Measurements from ENCODE around the gene DDAH2.

DDAH2 gene

DNA sequence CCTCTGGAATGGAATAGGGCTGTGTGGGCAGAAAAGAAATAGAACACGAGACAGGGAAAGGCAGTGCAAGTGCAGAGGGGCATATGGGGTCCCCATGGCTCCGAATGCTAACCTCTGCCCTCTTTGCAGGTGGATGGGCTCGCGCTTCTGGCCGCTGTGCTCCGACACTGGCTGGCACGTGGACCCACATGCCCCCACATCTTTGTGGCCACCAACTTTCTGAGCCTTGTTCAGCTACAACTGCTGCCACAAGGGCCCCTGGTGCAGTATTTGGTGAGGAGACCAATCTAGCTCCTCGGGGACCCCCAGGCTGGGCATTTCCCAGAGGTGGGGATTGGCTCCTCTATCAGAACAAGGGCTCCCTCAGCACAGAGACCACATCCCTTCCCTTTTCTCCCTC is 32.2 kb upstream of the DDAH2 start:
- no peak for DNase-seq (ENCODE audit: low spot score)

DNA sequence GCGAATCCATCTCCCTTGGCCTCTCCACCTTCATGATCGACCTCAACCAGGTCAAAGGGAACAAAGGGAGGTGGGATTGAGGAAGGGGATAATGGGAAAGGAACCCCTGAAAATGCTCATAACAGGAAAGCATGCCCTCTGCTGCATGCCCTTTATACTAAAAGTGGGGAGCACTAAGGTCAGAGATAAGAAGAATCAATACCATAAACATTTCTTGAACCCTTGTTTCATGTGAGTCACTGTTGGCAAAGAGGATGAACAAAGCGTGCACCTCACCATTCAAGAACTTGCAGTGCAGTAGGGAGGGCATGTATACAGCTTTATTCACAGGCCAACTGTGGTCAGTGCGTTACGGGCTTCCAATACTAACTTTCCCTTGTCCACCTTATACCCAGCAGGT is 31.7 kb upstream of the DDAH2 start:
- no peak for DNase-seq (ENCODE audit: low spot score)

DNA sequence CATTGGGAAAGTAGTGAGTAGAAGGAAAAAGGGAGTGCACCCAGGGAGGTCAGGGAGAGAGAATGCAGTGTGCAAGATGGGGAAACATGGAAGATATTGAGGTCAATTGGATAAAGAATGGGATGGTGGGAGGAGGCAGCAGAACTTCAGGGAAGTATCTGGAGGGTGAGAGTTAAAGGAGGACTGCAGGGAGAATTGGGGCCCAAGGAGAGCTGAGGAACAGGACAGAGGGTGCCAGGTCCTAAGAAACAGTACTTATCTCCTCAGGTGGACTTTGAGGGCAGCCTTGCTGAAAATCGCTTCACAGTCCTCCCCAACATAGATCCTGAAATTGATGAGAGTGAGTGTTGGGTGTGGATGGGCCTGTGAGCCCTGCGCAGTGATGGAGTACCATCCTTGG is 29.2 kb upstream of the DDAH2 start:
- DNase-seq (ENCODE audit: low spot score): no peak

DNA sequence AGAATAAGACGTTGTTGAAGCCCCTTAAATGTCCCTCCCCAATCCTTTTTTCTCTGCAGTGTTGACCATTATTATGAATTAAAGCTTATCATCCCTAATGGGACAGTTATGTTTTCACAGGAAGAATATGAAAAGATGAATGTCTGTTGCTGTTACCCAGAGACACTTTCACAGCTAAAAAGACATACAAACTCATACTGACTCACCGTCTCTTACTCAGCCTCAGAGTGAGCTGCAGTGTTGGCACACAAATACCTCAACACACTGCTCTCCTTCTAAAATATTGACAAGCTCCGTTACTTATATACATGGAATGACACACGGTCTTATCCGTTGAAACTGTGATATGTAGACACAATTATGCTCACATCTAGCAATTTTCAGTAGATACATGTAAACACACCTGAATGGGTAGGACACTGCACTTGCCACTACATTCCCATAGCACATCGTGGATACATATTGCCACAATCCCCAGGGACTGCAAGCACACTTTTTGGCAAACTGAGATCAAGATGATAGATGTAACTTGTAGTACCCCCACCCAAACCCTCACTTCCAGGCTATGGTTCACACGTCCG is 23.7 kb upstream of the DDAH2 start:
- DNase-seq (ENCODE audit: low spot score): no peak

DNA sequence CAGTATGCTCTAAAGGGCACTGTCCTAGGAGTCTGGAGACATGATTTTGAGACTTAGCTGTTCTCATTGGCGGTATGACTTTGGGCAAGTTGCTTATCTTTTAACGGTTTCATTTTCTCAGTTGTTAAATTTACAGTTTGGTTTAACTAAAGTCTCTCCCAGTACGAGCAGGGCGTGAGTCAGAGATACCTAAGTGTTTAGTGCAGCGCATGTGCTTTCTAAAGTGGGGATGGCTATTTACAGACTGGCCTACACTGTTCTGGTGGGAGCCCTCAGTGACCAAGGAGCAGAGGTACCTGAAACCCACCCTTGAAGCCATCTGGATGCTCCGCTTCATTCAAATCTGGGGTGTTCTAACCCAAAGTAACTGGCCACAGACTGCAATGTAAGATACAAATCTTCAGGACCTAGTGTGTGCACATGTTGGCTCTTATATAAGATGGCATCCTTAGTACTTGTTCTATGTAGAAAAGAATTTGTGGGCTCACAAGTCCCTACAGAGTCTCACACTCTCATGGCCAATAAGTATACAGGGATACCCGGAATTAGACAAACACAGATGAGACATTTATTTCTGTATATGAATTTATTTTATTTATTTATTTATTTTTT is 21.4 kb upstream of the DDAH2 start:
- no peak for DNase-seq (ENCODE audit: low spot score)

DNA sequence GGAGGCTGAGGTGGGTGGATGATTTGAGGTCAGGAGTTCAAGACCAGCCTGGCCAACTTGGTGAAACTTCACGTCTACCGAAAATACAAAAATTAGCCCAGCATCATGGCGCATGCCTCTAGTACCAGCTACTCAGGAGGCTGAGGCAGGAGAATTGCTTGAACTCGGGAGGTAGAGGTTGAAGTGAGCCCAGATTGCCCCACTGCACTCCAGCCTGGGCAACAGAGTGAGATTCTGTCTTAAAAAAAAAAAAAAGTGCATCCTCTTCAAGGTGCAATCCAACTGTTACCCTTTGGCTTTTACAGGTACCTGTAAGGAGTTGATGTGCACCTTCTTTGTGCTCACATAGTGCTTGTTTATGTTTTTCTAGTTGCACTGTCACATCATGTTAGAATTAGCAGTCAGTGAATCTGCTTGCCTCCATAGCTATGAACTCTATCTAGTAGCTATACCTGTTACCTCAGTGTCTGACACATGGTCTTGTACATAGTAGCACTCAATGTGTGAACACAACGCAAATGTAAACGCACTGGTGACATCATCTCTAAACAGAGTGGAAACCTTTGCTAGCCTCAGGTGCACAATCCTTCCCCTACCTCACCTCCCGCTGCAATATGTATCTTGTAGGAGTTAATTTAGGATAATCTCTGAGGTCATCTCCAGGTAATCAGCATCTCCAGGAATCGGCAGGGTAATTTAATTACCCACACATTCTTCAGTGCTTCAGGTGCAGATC is 20.4 kb upstream of the DDAH2 start:
- no peak for DNase-seq (ENCODE audit: low spot score)

DNA sequence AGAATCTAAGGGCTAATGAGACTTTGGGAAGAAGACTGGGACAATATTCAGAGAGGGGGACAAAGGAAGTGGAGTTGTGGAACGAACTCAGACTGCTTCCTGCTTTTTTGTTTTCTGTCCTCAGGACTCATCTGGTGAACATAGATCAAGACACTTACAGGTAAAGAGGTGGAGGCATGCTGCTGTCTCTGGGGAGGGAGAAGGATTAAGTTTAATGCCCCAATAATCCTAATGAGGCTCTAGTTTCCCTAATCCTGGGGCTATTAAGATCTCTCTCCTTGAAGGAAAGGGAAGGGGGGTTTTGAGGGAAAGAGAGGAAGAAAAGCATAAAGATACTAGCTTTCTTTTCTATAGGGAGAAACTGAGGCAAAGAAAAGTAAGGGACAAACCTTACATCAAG is 15.3 kb upstream of the DDAH2 start:
- no peak for DNase-seq (ENCODE audit: low spot score)

DNA sequence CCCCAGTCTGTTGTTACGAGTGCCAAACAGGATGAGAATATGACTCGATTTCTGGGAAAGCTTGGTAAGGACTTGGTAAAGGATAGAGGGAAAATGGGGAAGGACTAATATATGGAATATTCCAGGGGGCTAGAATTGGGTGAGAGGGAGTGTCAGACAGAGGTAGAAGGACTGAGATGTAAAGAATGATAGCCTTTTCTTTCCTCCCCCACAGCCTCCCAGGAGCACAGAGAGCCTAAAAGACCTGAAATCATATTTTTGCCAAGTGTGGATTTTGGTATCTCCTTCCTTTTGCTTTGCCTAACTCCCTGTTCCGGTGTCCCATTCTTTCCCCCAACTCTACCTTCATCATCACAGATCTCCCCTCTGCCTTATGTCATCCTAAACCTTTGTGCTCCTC is 13.8 kb upstream of the DDAH2 start:
- no peak for DNase-seq (ENCODE audit: low spot score)

DNA sequence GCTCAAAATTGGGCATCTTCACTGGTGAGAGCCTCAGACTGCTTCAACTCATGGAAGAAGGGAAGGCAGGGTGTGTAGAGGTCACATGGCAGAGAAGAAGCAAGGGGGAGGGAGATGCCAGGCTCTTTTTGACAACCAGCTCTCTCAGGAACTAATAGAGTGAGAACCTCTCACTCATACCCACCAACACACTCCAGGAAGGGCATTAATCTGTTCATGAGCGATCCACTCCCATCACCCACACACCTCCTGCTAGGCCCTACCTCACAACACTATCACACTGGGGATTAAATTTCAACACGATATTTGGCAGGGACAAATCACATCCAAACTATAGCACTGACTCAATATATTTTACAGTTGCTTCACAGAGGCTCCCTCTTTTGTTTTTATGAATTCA is 12.7 kb upstream of the DDAH2 start:
- DNase-seq (ENCODE audit: low spot score): no peak

DNA sequence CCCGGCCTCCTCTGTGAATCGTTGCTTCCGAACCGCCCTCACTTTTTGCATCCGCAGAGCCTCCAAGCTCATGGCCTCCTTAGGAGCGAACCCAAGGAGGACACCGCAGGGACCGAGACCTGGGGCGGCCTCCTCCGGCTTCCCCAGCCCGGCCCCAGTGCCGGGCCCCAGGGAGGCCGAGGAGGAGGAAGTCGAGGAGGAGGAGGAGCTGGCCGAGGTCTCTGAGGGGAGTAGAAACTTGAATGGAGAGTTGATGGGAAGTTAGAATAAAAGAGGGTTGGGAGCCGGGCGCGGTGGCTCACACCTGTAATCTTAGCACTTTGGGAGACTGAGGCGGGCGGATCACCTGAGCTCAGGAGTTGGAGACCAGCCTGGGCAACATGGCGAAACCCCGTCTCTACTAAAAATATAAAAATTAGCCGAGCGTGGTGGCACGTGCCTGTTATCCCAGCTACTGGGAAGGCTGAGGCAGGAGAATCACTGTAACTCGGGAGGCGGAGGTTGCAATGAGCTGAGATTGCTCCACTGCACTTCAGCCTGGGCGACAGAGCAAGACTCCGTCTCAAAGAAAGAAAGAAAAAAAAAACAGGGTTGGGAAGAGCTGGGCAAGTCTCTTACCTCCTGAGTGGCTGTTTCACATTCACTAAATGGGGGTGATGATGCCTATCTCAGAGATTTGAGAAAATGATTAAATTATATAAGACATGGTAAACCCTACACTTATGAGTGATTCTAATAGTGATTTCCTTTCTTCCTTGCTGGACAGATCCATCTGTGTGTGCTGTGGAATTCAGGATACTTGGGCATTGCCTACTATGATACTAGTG is 11.5 kb upstream of the DDAH2 start:
- no peak for DNase-seq (ENCODE audit: low spot score)

DNA sequence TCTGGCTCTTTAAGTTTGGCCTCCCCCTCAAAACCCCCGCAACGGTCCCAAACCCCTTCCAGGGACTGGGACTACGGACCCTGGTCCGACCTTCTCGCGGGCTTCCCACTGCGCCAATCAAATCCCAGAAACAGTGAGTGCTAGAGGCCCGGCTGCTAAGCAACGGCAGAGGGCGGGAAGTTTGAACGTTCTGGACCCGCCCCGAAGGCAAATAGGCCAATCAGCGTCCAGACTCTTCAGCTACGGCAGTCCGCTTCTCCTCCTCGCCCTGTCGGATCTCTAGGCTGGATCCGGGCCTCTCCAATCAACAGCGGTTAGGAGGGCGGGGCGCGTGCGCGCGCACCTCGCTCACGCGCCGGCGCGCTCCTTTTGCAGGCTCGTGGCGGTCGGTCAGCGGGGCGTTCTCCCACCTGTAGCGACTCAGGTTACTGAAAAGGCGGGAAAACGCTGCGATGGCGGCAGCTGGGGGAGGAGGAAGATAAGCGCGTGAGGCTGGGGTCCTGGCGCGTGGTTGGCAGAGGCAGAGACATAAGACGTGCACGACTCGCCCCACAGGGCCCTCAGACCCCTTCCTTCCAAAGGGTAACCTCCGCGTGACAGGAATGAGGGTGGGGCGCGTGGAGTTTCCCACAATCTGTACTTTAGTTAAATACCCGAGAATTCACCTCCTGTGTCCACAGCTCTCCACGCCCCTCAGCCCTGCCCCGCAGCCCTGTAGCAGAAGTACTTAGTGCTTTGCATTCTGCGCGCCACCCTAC is 10.7 kb upstream of the DDAH2 start, which contains the start of gene MSH5:
TSS of gene MSH5 (plus strand) at position 367 of the 758 bp plus-strand sequence. CDS start 462 bp downstream, outside the sequence.
- peak; percentile 98 for DNase-seq (ENCODE audit: low spot score)

DNA sequence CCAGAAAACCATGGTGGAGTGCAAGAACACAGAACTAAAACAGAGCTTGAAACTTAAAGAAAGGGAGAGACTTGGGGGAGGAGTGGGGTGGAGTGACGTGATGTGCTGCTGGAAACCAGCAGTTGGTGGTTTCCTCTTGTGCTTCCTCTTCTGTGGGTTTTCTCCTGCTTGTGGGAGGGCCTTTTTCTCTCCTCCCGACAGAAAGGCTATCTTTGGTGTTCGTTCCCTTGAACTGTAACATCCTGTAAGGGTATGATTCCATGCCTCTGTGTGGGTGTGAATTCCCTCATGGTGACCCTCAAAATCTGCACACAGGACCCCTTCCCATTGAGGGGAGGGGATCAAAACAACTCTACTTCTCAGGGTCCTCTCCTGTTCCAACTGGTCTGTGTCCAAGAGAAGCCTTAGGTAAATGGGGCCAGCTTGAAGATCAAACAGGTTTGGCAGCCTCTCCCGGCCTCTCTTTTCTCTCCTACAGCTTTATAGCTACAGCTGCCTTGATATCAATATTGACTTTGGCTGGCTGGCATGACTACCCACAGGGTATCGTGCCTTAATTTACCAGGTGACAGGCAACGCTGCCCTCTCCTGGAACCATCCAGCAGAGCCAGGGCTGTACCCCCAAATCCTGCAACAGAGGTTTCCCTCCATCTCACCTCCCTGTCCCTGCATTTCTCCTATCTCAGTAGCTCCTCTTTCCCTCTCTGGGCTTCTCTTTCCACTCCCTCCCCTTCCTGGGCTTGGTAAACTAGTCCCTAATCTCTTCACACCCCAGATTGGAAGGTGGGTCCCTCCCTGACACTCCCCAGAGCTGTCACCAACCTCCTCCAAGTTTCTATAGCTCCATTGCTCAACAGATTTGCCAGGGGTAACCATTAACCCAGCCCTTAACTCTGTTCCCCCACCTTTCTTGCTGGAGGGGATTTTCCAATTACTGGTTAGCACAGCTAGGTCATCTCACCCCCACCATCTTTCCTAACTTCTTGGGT is 9.2 kb upstream of the DDAH2 start:
- DNase-seq (ENCODE audit: low spot score): no peak

DNA sequence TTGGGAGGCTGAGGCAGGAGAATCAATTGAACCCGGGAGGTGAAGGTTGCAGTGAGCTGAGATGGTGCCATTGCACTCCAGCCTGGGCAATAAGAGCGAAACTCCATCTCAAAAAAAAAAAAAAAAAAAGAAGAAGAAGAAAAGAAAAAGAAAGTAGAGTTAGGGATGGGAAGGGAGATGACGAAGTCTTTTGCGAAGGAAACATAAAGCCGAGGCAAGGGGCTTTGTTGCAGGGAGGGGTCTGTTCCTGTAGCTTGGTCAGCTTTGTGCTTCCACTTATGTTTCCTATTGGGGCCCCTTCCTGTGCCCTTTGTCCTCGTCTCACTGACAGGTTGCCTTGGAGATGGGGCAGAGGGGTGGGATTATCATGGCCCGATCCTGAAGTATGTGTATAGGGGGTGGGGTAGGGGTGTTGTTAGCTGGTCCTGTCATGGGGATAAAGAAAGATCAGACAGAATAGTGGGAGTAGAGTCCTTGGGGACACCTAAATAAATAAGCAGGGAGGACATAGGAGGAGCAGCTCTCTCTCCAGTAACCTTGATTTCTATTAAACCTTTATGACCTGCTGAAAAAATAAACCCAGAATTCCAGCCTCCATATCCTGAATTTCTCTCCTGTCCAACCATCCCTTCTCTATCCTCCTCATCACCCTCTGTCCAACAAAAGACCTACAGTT is 8.4 kb upstream of the DDAH2 start:
- DNase-seq (ENCODE audit: low spot score): peak; percentile 73

DNA sequence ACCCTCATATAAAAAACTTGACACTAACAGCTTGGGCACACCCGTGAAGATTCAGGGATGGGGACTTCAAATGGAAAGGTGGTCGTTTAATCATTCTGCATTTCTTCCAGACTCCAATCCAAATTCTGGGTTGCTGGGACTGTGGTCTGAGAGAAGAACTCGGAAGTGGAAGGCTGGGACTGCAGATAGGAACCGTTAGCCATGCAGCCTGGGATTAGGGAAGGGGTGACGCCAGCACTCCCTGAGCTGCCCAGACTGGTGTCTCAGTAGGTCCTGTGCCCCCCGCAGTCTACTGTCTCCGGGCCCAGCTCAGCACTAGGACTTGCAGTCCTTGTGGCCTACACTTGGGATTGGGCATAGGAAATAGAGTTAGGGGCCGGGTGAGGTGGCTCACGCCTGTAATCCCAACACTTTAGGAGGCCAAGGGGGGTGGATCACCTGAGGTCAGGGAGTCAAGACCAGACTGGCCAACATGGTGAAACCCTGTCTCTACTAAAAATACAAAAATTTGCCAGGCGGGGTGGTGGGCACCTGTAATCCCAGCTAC is 7.7 kb upstream of the DDAH2 start:
- no peak for DNase-seq (ENCODE audit: low spot score)

DNA sequence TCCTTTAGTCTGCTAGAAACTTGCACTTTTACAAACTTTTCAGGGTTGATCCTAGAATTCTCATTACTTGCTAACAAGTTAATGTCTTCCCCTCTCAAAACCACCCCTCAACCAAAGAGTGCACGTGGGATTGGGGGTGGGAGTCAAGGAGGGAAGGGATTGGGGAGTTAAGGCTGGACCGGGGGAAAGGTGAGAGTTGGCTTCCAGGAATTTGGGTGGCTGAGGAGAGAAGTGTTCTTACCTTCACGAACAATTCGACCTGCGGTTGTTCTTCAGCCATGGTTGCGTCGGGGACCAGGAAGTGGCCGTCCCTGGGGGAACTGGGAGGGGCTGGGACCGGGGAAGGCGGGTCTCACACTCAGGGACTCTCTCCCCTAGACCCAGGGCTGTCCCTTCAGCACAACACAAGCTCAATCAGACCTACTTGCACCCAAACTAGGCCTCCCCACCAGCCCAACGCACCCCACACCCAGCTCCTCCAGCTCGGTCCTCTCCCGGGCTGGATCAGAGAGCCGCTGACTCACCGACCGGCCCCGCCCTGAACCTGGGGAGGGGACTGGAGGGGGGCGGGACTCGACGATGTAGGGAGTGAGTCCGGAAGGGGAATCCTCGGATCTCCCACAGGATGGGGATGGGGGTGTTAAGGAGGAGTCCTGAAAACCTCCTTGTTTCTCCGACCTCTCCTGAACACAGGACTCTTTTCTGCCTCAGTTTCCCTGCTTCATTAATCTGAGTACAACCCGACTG is 7.1 kb upstream of the DDAH2 start, which contains the start of gene CLIC1:
TSS of gene CLIC1 (minus strand) at position 510 of the 747 bp plus-strand sequence. CDS start at position 280, 230 bp downstream.
- peak; percentile 77 for DNase-seq (ENCODE audit: low spot score)

DNA sequence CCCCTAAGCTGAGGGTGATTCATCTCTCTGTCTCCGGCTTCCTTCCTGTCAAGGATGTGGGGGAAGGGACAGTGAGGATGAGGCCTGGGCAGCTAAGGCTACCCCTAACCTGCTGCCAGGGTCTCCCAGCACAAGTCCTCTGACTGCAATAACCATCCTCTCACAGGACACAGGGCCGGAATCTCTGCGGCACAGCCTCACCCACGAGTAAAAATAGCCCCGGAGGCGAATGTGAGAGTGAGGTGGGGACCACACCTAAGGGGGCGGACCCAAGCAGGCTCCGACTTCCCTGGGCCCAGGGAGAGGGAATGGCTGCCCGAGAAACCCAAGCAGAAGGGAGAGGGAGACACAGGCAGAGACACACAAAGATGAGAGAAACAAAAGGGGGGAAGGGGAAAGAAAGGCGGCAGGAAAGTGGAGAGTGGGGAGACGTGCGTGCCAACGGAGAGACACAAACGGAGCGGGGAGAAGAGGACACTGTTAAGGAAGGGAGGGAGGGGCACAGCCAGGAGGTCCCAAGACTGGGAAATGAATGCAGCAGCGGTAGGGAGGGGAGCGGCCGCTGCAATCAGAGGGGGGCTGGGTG is 5.8 kb upstream of the DDAH2 start:
- DNase-seq (ENCODE audit: low spot score): peak; percentile 58

DNA sequence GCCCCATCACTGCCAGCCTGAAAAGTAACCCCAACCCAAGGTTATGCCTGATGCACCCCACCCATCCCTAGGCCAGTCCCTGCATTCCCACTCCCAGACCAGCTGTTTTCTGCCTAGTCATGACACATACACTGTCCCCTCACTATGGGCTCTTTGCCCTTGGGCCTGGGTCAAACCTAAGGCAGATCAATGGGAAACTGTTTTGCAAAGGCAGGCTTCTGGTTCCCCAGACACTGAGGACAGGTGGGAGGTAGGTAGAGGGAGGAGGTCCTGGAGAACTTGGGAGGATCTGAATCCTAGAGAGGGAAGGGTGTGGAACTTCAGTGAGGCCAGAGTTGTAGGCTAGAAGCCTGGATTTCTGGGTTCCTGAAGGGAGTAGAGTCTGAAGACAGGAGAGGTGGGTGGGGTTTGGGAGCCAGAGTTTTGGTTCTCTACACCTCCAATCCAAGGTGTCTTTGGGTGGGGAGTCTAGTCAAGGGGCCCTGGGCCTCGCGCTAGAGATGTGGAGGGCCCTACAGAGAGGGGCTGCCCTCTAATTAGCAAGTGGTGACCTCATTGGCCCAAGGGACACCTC is 5.2 kb upstream of the DDAH2 start:
- no peak for DNase-seq (ENCODE audit: low spot score)

DNA sequence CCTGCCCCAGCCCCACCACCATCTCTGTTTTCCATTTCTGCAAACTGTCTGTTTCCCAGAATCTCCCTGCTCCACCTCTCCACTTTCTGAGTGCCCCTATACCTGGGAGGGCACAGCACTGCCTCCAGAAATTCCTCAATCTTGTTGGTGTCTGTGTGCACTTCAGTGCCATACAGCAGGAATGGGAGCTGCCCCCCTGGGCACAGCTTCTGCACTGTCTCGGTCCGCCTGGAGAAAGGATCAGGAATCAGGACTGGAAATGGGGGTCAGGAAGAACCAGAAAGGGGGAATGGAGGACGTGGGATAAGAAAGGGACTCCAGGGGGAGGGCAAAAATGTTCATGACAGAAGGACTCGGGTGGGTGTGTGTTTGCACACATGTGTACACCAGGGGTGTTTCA is 4.6 kb upstream of the DDAH2 start:
- no peak for DNase-seq (ENCODE audit: low spot score)

Data from ecto neural progenitor cell (in vitro differentiated cells).